GM23338 (cell line): ENCODE data around the gene TCF20. TPM values are rescaled to one million over a fixed set of nuclear protein-coding genes. Genes with fewer than 3 reads are reported as not detected.

Experiments used
- ATAC-seq: fragments of 200-7000 bp; cut with Tn5 transposase; 3 replicates; pipeline ENCODE4 v1.9.1; 2020
- DNase-seq: peaks from one replicate; pipeline ENCODE4 v3.0.0-alpha.2; 2015; ENCODE audit warnings: low spot score
- H2AFZ ChIP-seq: fragments of 200-600 bp; sonication (generic); 2 replicates; pipeline ENCODE4 v1.8.0; 2016; ENCODE audit warnings: antibody characterized with exemption, mild to moderate bottlenecking, moderate library complexity
- H3F3A ChIP-seq: fragments of 200-600 bp; sonication (generic); replicated peaks from 2 replicates; pipeline ENCODE4 v1.8.0; 2017; ENCODE audit warnings: antibody characterized with exemption, mixed run types, low read depth
- H3K27ac ChIP-seq: fragments of 200-600 bp; sonication (generic); 2 replicates; pipeline ENCODE4 v1.6.1; 2016; ENCODE audit warnings: low read depth
- H3K27me3 ChIP-seq: fragments of 200-600 bp; sonication (generic); 2 replicates; pipeline ENCODE4 v1.8.0; 2016; ENCODE audit warnings: mild to moderate bottlenecking, mixed run types, moderate library complexity; ENCODE audit not compliant: insufficient read depth
- H3K36me3 ChIP-seq: fragments of 200-600 bp; sonication (generic); 2 replicates; pipeline ENCODE4 v1.8.0; 2016; ENCODE audit warnings: mild to moderate bottlenecking; ENCODE audit not compliant: insufficient read depth
- H3K4me1 ChIP-seq: fragments of 200-600 bp; sonication (generic); 2 replicates; pipeline ENCODE4 v1.8.0; 2016; ENCODE audit warnings: mild to moderate bottlenecking, moderate library complexity; ENCODE audit not compliant: insufficient read depth
- H3K4me2 ChIP-seq: fragments of 200-600 bp; sonication (generic); 2 replicates; pipeline ENCODE4 v1.7.1; 2017; ENCODE audit warnings: mixed run types
- H3K4me3 ChIP-seq: fragments of 200-600 bp; sonication (generic); 2 replicates; pipeline ENCODE4 v1.6.1; 2016; ENCODE audit warnings: mixed run types
- H3K79me2 ChIP-seq: fragments of 200-600 bp; sonication (generic); replicated peaks from 2 replicates; pipeline ENCODE4 v1.8.0; 2017; ENCODE audit warnings: mild to moderate bottlenecking; ENCODE audit not compliant: insufficient read depth
- H3K9me2 ChIP-seq: fragments of 200-600 bp; sonication (generic); 2 replicates; pipeline ENCODE4 v1.8.0; 2017; ENCODE audit not compliant: insufficient read depth
- H4K20me1 ChIP-seq: fragments of 200-600 bp; sonication (generic); replicated peaks from 2 replicates; pipeline ENCODE4 v1.8.0; 2017; ENCODE audit warnings: mild to moderate bottlenecking; ENCODE audit not compliant: insufficient read depth
- H3K27ac Mint-ChIP-seq: 2 replicates; pipeline ENCODE4 v1.8.0; 2020; ENCODE audit warnings: inconsistent platforms, mild to moderate bottlenecking, moderate library complexity, mixed read lengths
- H3K27me3 Mint-ChIP-seq: 3 replicates; pipeline ENCODE4 v1.8.0; 2022; ENCODE audit warnings: low read depth, mild to moderate bottlenecking, moderate library complexity, mixed read lengths, inconsistent platforms; ENCODE audit not compliant: insufficient read depth, poor library complexity
- H3K36me3 Mint-ChIP-seq: 3 replicates; pipeline ENCODE4 v1.8.0; 2021; ENCODE audit warnings: low read depth, mild to moderate bottlenecking, inconsistent platforms, moderate library complexity, mixed read lengths
- H3K4me1 Mint-ChIP-seq: 3 replicates; pipeline ENCODE4 v1.8.0; 2020; ENCODE audit warnings: mild to moderate bottlenecking, inconsistent platforms, mixed read lengths
- H3K4me3 Mint-ChIP-seq: 3 replicates; pipeline ENCODE4 v1.8.0; 2021; ENCODE audit warnings: moderate library complexity, mild to moderate bottlenecking, inconsistent platforms, mixed read lengths
- H3K9me3 Mint-ChIP-seq: 3 replicates; pipeline ENCODE4 v1.8.0; 2020; ENCODE audit warnings: moderate library complexity, mild to moderate bottlenecking, inconsistent platforms, mixed read lengths
- CREB1 ChIP-seq: fragments of 250-450 bp; sonication (Bioruptor Pico); IDR thresholded peaks from 2 replicates; pipeline ENCODE4 v1.5.0; 2020; ENCODE audit warnings: low read depth, mild to moderate bottlenecking, moderate library complexity
- NANOG ChIP-seq: IDR thresholded peaks from 2 replicates; pipeline ENCODE4 v1.6.1; 2016; ENCODE audit warnings: antibody characterized with exemption, borderline replicate concordance
- STAT1 ChIP-seq: IDR thresholded peaks from one replicate; pipeline ENCODE4 v1.6.1; 2016; ENCODE audit warnings: antibody characterized with exemption; ENCODE audit not compliant: unreplicated experiment
- ZNF114 ChIP-seq: fragments of 250-450 bp; sonication (Bioruptor Pico); IDR thresholded peaks from 2 replicates; pipeline ENCODE4 v1.5.0; 2020; ENCODE audit warnings: mild to moderate bottlenecking, moderate library complexity
- polyA plus RNA-seq: library from polyadenylated mRNA; unstranded; fragments of >200 nt; fragmentation: Nextera tagmentation; extraction: Ambion mirVana; gene quantifications from 2 replicates; pipeline ENCODE4 v1.2.1, GENCODE V29; 2016
- total RNA-seq: library from RNA; depleted of rRNA; stranded (reverse); fragments of >200 nt; shearing (Covaris generic); gene quantifications from 2 replicates; pipeline ENCODE4 v1.2.3, GENCODE V29; 2014
- TF ChIP-seq, protein P1 (sequence below): IDR thresholded peaks from 2 replicates; pipeline ENCODE4 v1.6.1; 2016; ENCODE audit warnings: antibody characterized with exemption
- TF ChIP-seq, protein P2 (sequence below): IDR thresholded peaks from one replicate; pipeline ENCODE4 v1.6.1; 2018; ENCODE audit warnings: antibody characterized with exemption; ENCODE audit not compliant: unreplicated experiment

The TCF20 gene
- total and polyA plus RNA-seq, 2 experiments from 2014 or later = 6.4 to 68.7 TPM

DNA sequence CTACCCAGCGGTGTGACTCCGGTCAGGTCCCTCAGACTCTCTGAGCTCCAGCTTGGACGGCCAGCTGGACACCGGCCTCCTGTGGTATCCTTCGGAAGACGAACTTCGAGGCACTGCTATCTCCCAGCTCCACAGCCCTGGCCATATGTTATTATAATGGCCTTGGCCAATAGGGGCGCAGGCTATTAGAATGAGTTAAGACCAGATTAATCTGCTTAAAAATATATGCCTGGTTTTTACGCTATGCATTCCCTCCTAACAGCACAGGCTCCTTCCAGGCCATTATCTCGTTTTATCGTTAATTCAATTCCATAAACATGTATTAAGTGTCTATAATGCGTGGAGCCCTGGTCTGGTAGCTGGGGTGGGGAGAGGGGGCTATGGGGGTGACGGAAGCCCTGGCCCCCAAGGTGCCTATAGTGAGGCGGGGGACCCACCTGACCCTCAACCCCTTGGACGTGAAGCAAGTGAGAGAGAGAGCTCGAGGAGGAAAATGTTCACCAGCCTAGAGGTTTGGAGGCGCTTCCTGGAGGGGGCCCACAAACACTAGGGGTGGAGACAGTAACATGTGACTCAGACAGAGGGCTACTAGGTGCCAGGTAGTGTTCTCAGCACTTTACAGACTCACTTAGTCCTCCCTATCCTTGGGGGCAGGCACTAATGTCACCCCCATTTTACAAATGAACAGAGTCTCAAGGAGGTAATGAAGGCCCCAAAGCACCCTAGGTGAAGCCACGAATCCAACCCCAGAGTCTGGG, 37.5 kb upstream of the TCF20 start:
- ATAC-seq = no peak
- TF ChIP-seq, protein P1, sequence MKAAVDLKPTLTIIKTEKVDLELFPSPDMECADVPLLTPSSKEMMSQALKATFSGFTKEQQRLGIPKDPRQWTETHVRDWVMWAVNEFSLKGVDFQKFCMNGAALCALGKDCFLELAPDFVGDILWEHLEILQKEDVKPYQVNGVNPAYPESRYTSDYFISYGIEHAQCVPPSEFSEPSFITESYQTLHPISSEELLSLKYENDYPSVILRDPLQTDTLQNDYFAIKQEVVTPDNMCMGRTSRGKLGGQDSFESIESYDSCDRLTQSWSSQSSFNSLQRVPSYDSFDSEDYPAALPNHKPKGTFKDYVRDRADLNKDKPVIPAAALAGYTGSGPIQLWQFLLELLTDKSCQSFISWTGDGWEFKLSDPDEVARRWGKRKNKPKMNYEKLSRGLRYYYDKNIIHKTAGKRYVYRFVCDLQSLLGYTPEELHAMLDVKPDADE = no peak
- TF ChIP-seq CREB1 (no peak), ZNF114 (CRISPR knock-in tag) (no peak), STAT1 (no peak), NANOG (no peak)
- Histone ChIP-seq H3K36me3 (no peaks in the 10 kb centered on the region), H3K9me2 (no peaks in the 10 kb centered on the region), H3K79me2 (no peaks in the 10 kb centered on the region), H3K27me3 (peaks cover 13% of the 10 kb centered on the region; the same call in 1 of the 2 replicates), H3K4me1 (peaks cover 18% of the 10 kb centered on the region), H4K20me1 (no peaks in the 10 kb centered on the region; the same call in 1 of the 2 replicates), H2AFZ (no peak overlapping the region), H3F3A (0 out of 2 replicates have a peak, but pooled peaks cover 3% of the 10 kb centered on the region), H3K27ac (no peak overlapping the region), H3K4me3 (no peak overlapping the region), H3K4me2 (no peak overlapping the region)
- Mint-ChIP-seq H3K36me3 (no peaks in the 10 kb centered on the region), H3K4me3 (no peak overlapping the region), H3K27me3 (peaks cover 12% of the 10 kb centered on the region), H3K27ac (no peak overlapping the region), H3K9me3 (no peaks in the 10 kb centered on the region), H3K4me1 (peaks cover 37% of the 10 kb centered on the region)
- no peak for DNase-seq

DNA sequence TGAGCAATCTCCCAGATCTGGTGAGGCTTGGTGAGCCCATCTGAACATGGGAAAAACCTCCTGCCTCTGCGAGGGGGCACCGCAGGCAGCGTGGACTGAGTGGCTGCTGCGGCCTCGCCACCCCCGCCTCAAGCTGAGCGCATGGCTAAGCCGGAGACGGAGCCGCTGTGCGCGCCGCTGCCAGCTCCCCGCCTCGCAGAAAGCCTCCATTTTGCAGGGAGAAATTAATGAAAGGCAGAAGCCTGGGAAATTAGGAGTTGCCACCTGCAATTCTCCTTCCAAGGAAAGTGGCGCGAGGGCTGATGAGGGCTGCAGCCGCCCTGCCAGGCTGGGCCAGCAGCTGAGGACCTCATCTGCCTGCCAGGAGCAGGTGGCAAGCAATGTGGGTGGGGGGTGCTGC, 35.6 kb upstream of the TCF20 start:
- no peaks in the 10 kb centered on the region for H3K79me2 ChIP-seq
- Mint-ChIP-seq H3K9me3 (no peaks in the 10 kb centered on the region), H3K36me3 (no peaks in the 10 kb centered on the region), H3K4me3 (no peak overlapping the region), H3K27me3 (peaks cover 14% of the 10 kb centered on the region), H3K4me1 (peaks cover 46% of the 10 kb centered on the region), H3K27ac (no peak overlapping the region)
- no peak overlapping the region for H3K4me2 ChIP-seq
- H3K4me1 ChIP-seq = peaks cover 24% of the 10 kb centered on the region
- no peak overlapping the region for H3K27ac ChIP-seq
- H4K20me1 ChIP-seq = no peaks in the 10 kb centered on the region; the same call in 1 of the 2 replicates
- H2AFZ ChIP-seq = no peak overlapping the region
- peaks cover 13% of the 10 kb centered on the region; the same call in 1 of the 2 replicates for H3K27me3 ChIP-seq
- TF ChIP-seq CREB1 (no peak), NANOG (no peak)
- TF ChIP-seq, protein P2, sequence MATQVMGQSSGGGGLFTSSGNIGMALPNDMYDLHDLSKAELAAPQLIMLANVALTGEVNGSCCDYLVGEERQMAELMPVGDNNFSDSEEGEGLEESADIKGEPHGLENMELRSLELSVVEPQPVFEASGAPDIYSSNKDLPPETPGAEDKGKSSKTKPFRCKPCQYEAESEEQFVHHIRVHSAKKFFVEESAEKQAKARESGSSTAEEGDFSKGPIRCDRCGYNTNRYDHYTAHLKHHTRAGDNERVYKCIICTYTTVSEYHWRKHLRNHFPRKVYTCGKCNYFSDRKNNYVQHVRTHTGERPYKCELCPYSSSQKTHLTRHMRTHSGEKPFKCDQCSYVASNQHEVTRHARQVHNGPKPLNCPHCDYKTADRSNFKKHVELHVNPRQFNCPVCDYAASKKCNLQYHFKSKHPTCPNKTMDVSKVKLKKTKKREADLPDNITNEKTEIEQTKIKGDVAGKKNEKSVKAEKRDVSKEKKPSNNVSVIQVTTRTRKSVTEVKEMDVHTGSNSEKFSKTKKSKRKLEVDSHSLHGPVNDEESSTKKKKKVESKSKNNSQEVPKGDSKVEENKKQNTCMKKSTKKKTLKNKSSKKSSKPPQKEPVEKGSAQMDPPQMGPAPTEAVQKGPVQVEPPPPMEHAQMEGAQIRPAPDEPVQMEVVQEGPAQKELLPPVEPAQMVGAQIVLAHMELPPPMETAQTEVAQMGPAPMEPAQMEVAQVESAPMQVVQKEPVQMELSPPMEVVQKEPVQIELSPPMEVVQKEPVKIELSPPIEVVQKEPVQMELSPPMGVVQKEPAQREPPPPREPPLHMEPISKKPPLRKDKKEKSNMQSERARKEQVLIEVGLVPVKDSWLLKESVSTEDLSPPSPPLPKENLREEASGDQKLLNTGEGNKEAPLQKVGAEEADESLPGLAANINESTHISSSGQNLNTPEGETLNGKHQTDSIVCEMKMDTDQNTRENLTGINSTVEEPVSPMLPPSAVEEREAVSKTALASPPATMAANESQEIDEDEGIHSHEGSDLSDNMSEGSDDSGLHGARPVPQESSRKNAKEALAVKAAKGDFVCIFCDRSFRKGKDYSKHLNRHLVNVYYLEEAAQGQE = no peak
- ATAC-seq (no peak), DNase-seq (no peak)
- H3K36me3 ChIP-seq = no peaks in the 10 kb centered on the region
- H3K4me3 ChIP-seq = no peak overlapping the region
- H3K9me2 ChIP-seq = no peaks in the 10 kb centered on the region
- H3F3A ChIP-seq = 0 out of 2 replicates have a peak, but pooled peaks cover 3% of the 10 kb centered on the region
